ENCODE results near the gene LIFR. TPM values are rescaled to one million over a fixed set of nuclear protein-coding genes. Genes with fewer than 3 reads are reported as not detected.

Gene LIFR
- total RNA-seq, 1 donor from 2014 or later, result 8.9 TPM

- Mint-ChIP-seq H3K27me3 (ENCODE audit: unreplicated experiment) (no peaks in the 10 kb centered on the region), H3K4me1 (ENCODE audit: unreplicated experiment) (peaks cover 25% of the 10 kb centered on the region), H3K27ac (ENCODE audit: unreplicated experiment) (no peak overlapping the region), H3K9me3 (ENCODE audit: unreplicated experiment) (no peaks in the 10 kb centered on the region), H3K4me3 (ENCODE audit: unreplicated experiment) (no peak overlapping the region), H3K36me3 (ENCODE audit: unreplicated experiment) (no peaks in the 10 kb centered on the region)
- no peak for TF ChIP-seq CTCF (IDR thresholded peaks at IDR 0.05)
- DNase-seq (ENCODE audit: extremely low spot score, unreplicated experiment), result no peak
Measured at GRCh38 chr5:38426986-38427950, 129.2 kb downstream of the LIFR start.

GRCh38 chr5:38426490-38426889 is 130.0 kb downstream of the LIFR start:
- TF ChIP-seq CTCF (IDR thresholded peaks at IDR 0.05), result no peak
- DNase-seq (ENCODE audit: extremely low spot score, unreplicated experiment), result no peak
- Mint-ChIP-seq H3K4me1 (ENCODE audit: unreplicated experiment) (peaks cover 23% of the 10 kb centered on the region), H3K4me3 (ENCODE audit: unreplicated experiment) (no peak overlapping the region), H3K36me3 (ENCODE audit: unreplicated experiment) (no peaks in the 10 kb centered on the region), H3K27ac (ENCODE audit: unreplicated experiment) (no peak overlapping the region), H3K9me3 (ENCODE audit: unreplicated experiment) (no peaks in the 10 kb centered on the region), H3K27me3 (ENCODE audit: unreplicated experiment) (no peaks in the 10 kb centered on the region)

Small RNAs within 50 kb of the gene (microRNA-seq; reads per million reads assigned to microRNA genes)
- gene MIR3650 (ENCODE audit: unreplicated experiment), result not detected
